ENCODE measurements around the gene USP28. TPM values are rescaled to one million over a fixed set of nuclear protein-coding genes. Genes with fewer than 3 reads are reported as not detected.

Gene USP28
- total RNA-seq, 1 experiment from 2014 or later, result 23.7 TPM

DNA sequence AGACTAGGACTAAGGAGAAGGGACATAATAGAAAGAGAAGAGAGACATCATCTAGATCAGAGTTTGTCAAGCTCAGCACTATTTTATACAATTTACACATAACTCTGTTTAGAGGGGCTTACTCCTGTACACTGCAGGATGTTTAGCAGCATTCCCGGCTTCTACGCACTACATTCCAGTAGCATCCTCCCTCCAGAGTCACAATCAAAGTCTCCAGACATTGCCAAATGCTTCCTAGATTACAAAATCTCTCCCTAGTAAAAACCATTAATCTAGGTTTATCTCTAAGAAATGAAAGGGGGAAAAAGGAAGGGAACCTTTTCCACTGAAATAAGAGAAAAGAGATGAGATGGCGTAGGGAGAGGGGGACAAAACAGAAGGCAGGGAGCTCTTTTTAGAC is 4.0 kb downstream of the USP28 start:
- TF ChIP-seq EZH2 (IDR thresholded peaks at IDR 0.05; ENCODE audit: borderline replicate concordance, low read depth, low read length, poor library complexity, severe bottlenecking) (no peak), CTCF (conservative IDR thresholded peaks at IDR 0.05; ENCODE audit: low read depth, low read length) (no peak)
- Histone ChIP-seq H3K36me3 (ENCODE audit: insufficient read depth, low read length, poor library complexity, severe bottlenecking) (no peaks in the 10 kb centered on the region), H3K27me3 (replicated peaks; ENCODE audit: insufficient read depth, low read depth, low read length, poor library complexity) (no peaks in the 10 kb centered on the region), H3K4me3 (ENCODE audit: low read depth, low read length, poor library complexity, severe bottlenecking) (no peak overlapping the region), H3K4me1 (ENCODE audit: insufficient read depth, low read length, poor library complexity, severe bottlenecking) (peaks cover 23% of the 10 kb centered on the region), H3K9me3 (ENCODE audit: low read depth, low read length, poor library complexity, severe bottlenecking) (no peaks in the 10 kb centered on the region), H3K27ac (ENCODE audit: low read depth, low read length, poor library complexity, severe bottlenecking) (no peak overlapping the region)
- ChIA-PET POLR2A (ENCODE audit: low non-redundant PET) (no interaction called here), CTCF (no interaction called here)
- intact Hi-C loops (cut with micrococcal nuclease; ENCODE audit: unreplicated experiment), result no loop called here
- DNase-seq (ENCODE audit: low spot score), result no peak
- BruUV-seq (replicated peaks), result no TSS peak

- BruUV-seq (replicated peaks), result no TSS peak
- Histone ChIP-seq H3K4me3 (ENCODE audit: low read depth, low read length, poor library complexity, severe bottlenecking) (no peak overlapping the region), H3K27ac (ENCODE audit: low read depth, low read length, poor library complexity, severe bottlenecking) (no peak overlapping the region), H3K27me3 (replicated peaks; ENCODE audit: insufficient read depth, low read depth, low read length, poor library complexity) (no peaks in the 10 kb centered on the region), H3K9me3 (ENCODE audit: low read depth, low read length, poor library complexity, severe bottlenecking) (no peaks in the 10 kb centered on the region), H3K36me3 (ENCODE audit: insufficient read depth, low read length, poor library complexity, severe bottlenecking) (no peaks in the 10 kb centered on the region), H3K4me1 (ENCODE audit: insufficient read depth, low read length, poor library complexity, severe bottlenecking) (peaks cover 9% of the 10 kb centered on the region)
- intact Hi-C loops (cut with micrococcal nuclease; ENCODE audit: unreplicated experiment), result no loop called here
- no peak for DNase-seq (ENCODE audit: low spot score)
- ChIA-PET CTCF (no interaction called here), POLR2A (ENCODE audit: low non-redundant PET) (interaction anchor here (0.9 kb wide), 1 partner anchor 15 kb away, joined by 3 read pairs; no protein-coding TSS in a partner anchor)
- no peak for TF ChIP-seq CTCF (conservative IDR thresholded peaks at IDR 0.05; ENCODE audit: low read depth, low read length)
- TF ChIP-seq EZH2 (IDR thresholded peaks at IDR 0.05; ENCODE audit: borderline replicate concordance, low read depth, low read length, poor library complexity, severe bottlenecking), result no peak
These were observed 7.4 kb downstream of the USP28 start for GRCh38 chr11:113867843-113868503.

- POLR2A ChIA-PET (ENCODE audit: low non-redundant PET), result no interaction called here
- no peak for DNase-seq (ENCODE audit: low spot score)
- no peak overlapping the region for H3K27ac ChIP-seq (ENCODE audit: low read depth, low read length, poor library complexity, severe bottlenecking)
- no peaks in the 10 kb centered on the region for H3K4me1 ChIP-seq (ENCODE audit: insufficient read depth, low read length, poor library complexity, severe bottlenecking)
- H3K9me3 ChIP-seq (ENCODE audit: low read depth, low read length, poor library complexity, severe bottlenecking), result no peaks in the 10 kb centered on the region
- no TSS peak for BruUV-seq (replicated peaks)
- CTCF ChIA-PET, result no interaction called here
- no peaks in the 10 kb centered on the region for H3K27me3 ChIP-seq (replicated peaks; ENCODE audit: insufficient read depth, low read depth, low read length, poor library complexity)
- intact Hi-C loops (cut with micrococcal nuclease; ENCODE audit: unreplicated experiment), result no loop called here
- no peak overlapping the region for H3K4me3 ChIP-seq (ENCODE audit: low read depth, low read length, poor library complexity, severe bottlenecking)
- TF ChIP-seq CTCF (conservative IDR thresholded peaks at IDR 0.05; ENCODE audit: low read depth, low read length), result no peak
- no peak for TF ChIP-seq EZH2 (IDR thresholded peaks at IDR 0.05; ENCODE audit: borderline replicate concordance, low read depth, low read length, poor library complexity, severe bottlenecking)
- H3K36me3 ChIP-seq (ENCODE audit: insufficient read depth, low read length, poor library complexity, severe bottlenecking), result no peaks in the 10 kb centered on the region
These were observed 9.5 kb downstream of the USP28 start for GRCh38 chr11:113865873-113866272.
